Keratinocyte (primary cell): ENCODE results near the gene TSPAN18. TPM values are rescaled to one million over a fixed set of nuclear protein-coding genes. Genes with fewer than 3 reads are reported as not detected.

Source experiments
- DNase-seq: peaks from one replicate; pipeline ENCODE4 v3.0.0-alpha.2; 2011; ENCODE audit warnings: low read depth, missing footprints, low spot score
- FAIRE-seq: peaks from 2 replicates; lab custom pipeline; 2011; peaks lifted over from hg19 to GRCh38; lab: Jason Lieb, UNC
- H2AFZ ChIP-seq: 2 replicates; pipeline ENCODE4 v1.6.0; 2012; ENCODE audit warnings: low read length, control low read depth, inconsistent platforms; ENCODE audit not compliant: control insufficient read depth
- H3K27ac ChIP-seq: 2 replicates; pipeline ENCODE4 v1.5.1; 2011; ENCODE audit warnings: low read length; ENCODE audit not compliant: control insufficient read depth, insufficient read depth
- H3K27me3 ChIP-seq: 3 replicates; pipeline ENCODE4 v1.6.0; 2011; ENCODE audit warnings: low read length; ENCODE audit not compliant: control insufficient read depth, insufficient read depth; ENCODE audit errors: extremely low read depth
- H3K36me3 ChIP-seq, 2 experiments: 2 replicates in 1 of 2; 3 replicates in 1 of 2; pipeline ENCODE4 v1.5.1; 2011; ENCODE audit warnings: low read length in 2 of 2, mild to moderate bottlenecking in 1 of 2; ENCODE audit not compliant: control insufficient read depth in 2 of 2, insufficient read depth in 2 of 2; ENCODE audit errors: extremely low read depth in 1 of 2
- H3K4me1 ChIP-seq: 3 replicates; pipeline ENCODE4 v1.5.1; 2011; ENCODE audit warnings: low read length; ENCODE audit not compliant: control insufficient read depth, insufficient read depth; ENCODE audit errors: extremely low read depth
- H3K4me2 ChIP-seq: 3 replicates; pipeline ENCODE4 v1.6.0; 2011; ENCODE audit warnings: low read depth, low read length; ENCODE audit not compliant: control insufficient read depth, insufficient read depth; ENCODE audit errors: extremely low read depth
- H3K4me3 ChIP-seq, 3 experiments: fragments of 200-600 bp in 1 of 3; sonication (generic) in 1 of 3; 2 replicates in 2 of 3; 3 replicates in 1 of 3; pipeline ENCODE4 v1.5.1; 2011 to 2016; ENCODE audit warnings: low read length in 3 of 3, mild to moderate bottlenecking in 3 of 3, control low read depth in 2 of 3, inconsistent platforms in 1 of 3, low read depth in 1 of 3, mixed read lengths in 1 of 3, mixed run types in 1 of 3, moderate library complexity in 1 of 3; ENCODE audit not compliant: control insufficient read depth in 2 of 3, insufficient read depth in 2 of 3; ENCODE audit errors: extremely low read depth in 1 of 3
- H3K79me2 ChIP-seq: 2 replicates; pipeline ENCODE4 v1.6.0; 2012; ENCODE audit warnings: low read length; ENCODE audit not compliant: control insufficient read depth, insufficient read depth
- H3K9ac ChIP-seq: 3 replicates; pipeline ENCODE4 v1.6.0; 2011; ENCODE audit warnings: low read length; ENCODE audit not compliant: control insufficient read depth, insufficient read depth; ENCODE audit errors: extremely low read depth
- H3K9me1 ChIP-seq: 3 replicates; pipeline ENCODE4 v1.6.0; 2011; ENCODE audit warnings: low read length; ENCODE audit not compliant: control insufficient read depth, insufficient read depth; ENCODE audit errors: extremely low read depth
- H3K9me3 ChIP-seq: 2 replicates; pipeline ENCODE4 v1.5.1; 2012; ENCODE audit warnings: low read depth, low read length; ENCODE audit not compliant: control insufficient read depth
- H4K20me1 ChIP-seq: 3 replicates; pipeline ENCODE4 v1.6.0; 2011; ENCODE audit warnings: low read length; ENCODE audit not compliant: control insufficient read depth, insufficient read depth; ENCODE audit errors: extremely low read depth
- CTCF ChIP-seq, 3 experiments: IDR thresholded peaks in 1 of 3; conservative IDR thresholded peaks in 1 of 3; optimal IDR thresholded peaks in 1 of 3; 2 replicates in 2 of 3; 3 replicates in 1 of 3; pipeline versions ENCODE3 to v1.5.1; 2011; ENCODE audit warnings: low read length in 3 of 3, mild to moderate bottlenecking in 3 of 3, moderate library complexity in 2 of 3, control low read depth in 1 of 3, inconsistent platforms in 1 of 3; ENCODE audit not compliant: insufficient read depth in 2 of 3; ENCODE audit errors: extremely low read depth in 1 of 3
- EZH2 ChIP-seq: IDR thresholded peaks from one replicate; pipeline ENCODE4 v1.6.1; 2012; ENCODE audit warnings: inconsistent platforms, mild to moderate bottlenecking, low read length, moderate library complexity
- dilution Hi-C: fragments of 300-500 bp; cut with MboI; formaldehyde crosslinking; loops from one replicate; pipeline ENCODE4 v1.7.0; 2020; ENCODE audit warnings: low sequenced_read_pairs; ENCODE audit not compliant: extremely low pct_ligation_motif_present
- polyA plus RNA-seq, 5 experiments: library from polyadenylated mRNA; depleted of rRNA in 3 of 5; stranded (reverse) in 3 of 5; stranded (forward) in 1 of 5; unstranded in 1 of 5; fragments of >200 nt; gene quantifications; 1 replicate in 1 of 5; 2 replicates in 3 of 5; 3 replicates in 1 of 5; pipeline versions ENCODE4 v1.2.1 to v1.2.3, GENCODE V29; 2011 to 2012; ENCODE audit warnings: missing spikeins in 2 of 5, low read depth in 1 of 5, low replicate concordance in 1 of 5

Gene TSPAN18
- polyA plus RNA-seq, 1 donor (not counting 4 experiments of a cell fraction or from before 2014, with no cell fraction given): not detected

GRCh38 chr11:44681698-44682097, 45.1 kb upstream of the TSPAN18 start:
- H3K4me3 ChIP-seq: no peak overlapping the region
- no peaks in the 10 kb centered on the region for H3K9me3 ChIP-seq
- H3K9me1 ChIP-seq: no peaks in the 10 kb centered on the region
- H3K4me2 ChIP-seq: peak overlapping the region; percentile 65
- dilution Hi-C loops: no loop called here
- H3K27ac ChIP-seq: no peak overlapping the region
- no peaks in the 10 kb centered on the region for H3K79me2 ChIP-seq
- TF ChIP-seq EZH2 (no peak), CTCF (optimal IDR thresholded peaks at IDR 0.05 in 1 of 3, IDR thresholded peaks at IDR 0.05 in 1 of 3, conservative IDR thresholded peaks at IDR 0.05 in 1 of 3; ENCODE audit: extremely low read depth in 1 of 3, insufficient read depth in 2 of 3, low read length in 3 of 3) (no peak)
- no peaks in the 10 kb centered on the region for H3K36me3 ChIP-seq
- H3K27me3 ChIP-seq: no peaks in the 10 kb centered on the region
- FAIRE-seq (no peak), DNase-seq (no peak)
- no peak overlapping the region for H3K9ac ChIP-seq
- no peaks in the 10 kb centered on the region for H4K20me1 ChIP-seq
- H3K4me1 ChIP-seq: peaks cover 16% of the 10 kb centered on the region
- H2AFZ ChIP-seq: no peak overlapping the region

- Histone ChIP-seq H3K4me3 (no peak overlapping the region), H3K27me3 (peaks cover 16% of the 10 kb centered on the region), H3K4me1 (peaks cover 16% of the 10 kb centered on the region), H3K27ac (no peak overlapping the region), H3K4me2 (no peak overlapping the region), H3K79me2 (no peaks in the 10 kb centered on the region), H3K9ac (no peak overlapping the region), H3K9me3 (no peaks in the 10 kb centered on the region), H3K9me1 (no peaks in the 10 kb centered on the region), H4K20me1 (no peaks in the 10 kb centered on the region), H3K36me3 (no peaks in the 10 kb centered on the region), H2AFZ (no peak overlapping the region)
- DNase-seq (no peak), FAIRE-seq (no peak)
- dilution Hi-C loops: no loop called here
- TF ChIP-seq EZH2: no peak
- TF ChIP-seq CTCF (optimal IDR thresholded peaks at IDR 0.05 in 1 of 3, IDR thresholded peaks at IDR 0.05 in 1 of 3, conservative IDR thresholded peaks at IDR 0.05 in 1 of 3; ENCODE audit: extremely low read depth in 1 of 3, insufficient read depth in 2 of 3, low read length in 3 of 3): no peak
These were observed 41.9 kb upstream of the TSPAN18 start for GRCh38 chr11:44684859-44685281.
